HG03439 (cell line): ENCODE measurements around the gene HIVEP3.

Source experiments
- ATAC-seq: cut with Tn5 transposase; IDR thresholded peaks from one replicate; pipeline ENCODE4 v1.9.1; 2021; ENCODE audit warnings: mild to moderate bottlenecking, moderate library complexity; ENCODE audit not compliant: unreplicated experiment

HIVEP3 gene

DNA sequence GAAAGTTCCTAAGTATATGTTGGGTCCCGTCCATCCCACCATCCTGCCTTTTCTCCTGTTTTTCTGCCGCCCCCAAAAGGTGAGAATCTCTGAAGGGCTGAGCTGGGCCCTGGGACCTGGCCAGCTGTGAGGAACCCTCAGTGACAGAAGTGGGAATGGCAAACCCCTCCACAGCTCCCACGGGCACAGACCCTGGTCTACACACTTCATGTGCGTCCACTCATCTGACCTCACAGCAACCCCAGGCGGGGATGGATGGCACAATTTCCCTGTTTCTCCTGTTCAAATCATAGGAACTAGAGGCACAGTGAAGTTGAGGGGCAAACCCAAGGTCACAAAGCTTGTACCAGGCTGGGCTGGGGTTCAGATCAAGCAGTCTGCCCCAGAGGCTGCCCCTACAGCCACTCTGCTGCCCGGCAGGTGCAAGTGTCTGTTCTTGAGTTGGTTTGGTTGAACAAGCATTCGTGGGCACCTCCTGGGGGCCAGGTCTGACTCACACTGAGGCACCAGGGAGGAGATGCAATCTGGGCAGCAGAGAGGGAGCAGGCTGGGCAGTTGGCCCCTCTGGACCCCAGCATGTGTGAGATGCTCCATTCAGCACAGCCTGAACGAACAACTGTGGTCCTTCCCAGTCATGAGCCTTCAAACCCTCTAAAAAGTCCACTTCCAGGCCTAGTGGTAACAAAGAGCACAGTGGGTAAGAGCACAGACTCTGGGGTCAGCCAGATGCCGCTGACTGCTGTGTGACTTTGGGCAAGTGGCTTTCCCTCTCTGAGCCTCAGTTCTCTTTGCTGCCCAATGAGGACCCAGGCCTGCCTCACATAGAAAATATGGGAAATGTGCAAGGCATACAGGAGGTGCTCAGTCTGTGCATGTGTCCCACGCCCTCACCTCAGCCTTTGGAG is 438.3 kb downstream of the HIVEP3 start:
- ATAC-seq = no peak

GRCh38 chr1:41479808-41480160 is 438.9 kb downstream of the HIVEP3 start:
- ATAC-seq = no peak

DNA sequence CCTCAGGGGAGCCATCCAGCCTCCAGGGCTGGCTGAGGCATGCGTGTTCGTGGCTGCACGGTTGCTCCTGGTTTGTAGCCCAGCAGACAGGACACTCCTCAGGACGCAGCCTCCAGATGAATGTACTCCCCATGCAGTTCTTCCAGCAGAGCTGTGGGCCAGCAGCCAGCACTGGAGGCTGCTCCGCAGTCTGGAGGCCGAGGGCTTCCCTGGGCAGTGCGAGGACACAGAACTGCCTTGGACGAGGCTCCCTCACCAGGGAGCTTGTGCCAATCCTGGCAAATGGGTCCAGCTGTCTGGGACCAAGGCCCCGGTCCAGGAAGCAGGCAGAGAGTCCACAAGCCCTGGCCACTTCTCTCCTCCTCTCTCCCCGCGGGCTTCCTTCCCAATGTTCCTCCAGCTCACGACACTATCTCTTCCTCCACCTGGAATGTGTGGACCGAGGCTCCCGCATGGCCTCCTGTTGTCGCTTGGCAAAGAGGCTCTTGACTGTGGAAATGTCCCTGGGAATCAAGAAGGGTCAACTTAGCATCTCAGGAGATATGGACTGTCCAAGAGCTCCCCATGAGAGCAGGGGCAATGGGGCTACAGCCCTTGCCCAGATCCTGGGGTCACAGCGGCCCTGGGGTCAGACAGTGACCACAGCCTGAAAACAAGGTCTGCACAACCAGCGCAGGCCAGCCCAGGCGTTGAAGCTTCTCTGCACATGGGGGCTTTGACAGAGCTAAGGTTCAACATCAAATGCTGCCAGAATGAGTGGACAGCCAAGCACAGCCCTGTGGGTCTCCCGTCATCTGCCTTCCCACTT is 439.5 kb downstream of the HIVEP3 start:
- no peak for ATAC-seq

DNA sequence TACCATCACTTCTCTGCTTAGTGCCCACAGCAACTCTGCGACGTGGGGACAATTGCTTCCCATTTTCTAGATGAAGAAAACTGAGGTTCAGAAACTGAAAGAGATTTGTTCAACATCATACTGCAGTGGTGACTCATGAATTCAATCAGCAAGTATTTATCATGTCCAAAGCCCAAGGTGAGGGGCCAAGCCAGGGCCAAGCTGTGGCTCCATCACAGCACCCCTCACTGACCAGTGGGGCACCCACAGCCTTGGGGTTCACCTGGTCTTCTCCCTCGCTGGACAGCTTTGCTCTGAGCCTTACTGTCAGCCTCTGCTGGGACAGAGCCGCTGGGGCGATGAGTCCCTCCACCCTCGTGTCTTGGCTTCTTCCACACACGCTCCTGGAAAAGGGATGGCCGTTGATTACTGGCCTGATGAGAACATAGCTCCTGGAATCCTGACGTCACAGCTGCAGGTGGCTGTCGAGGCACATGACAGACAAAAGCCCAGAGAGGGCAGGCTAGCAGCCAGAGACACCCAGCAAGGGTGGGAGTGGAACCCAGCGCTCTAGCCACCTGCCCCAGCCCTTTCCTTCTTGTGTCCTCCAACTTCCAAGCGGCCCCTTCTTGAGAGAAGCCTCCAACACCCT is 440.5 kb downstream of the HIVEP3 start:
- ATAC-seq = no peak

- no peak for ATAC-seq
Observed at GRCh38 chr1:41476807-41477361, 441.8 kb downstream of the HIVEP3 start.

GRCh38 chr1:41475859-41476567 is 442.7 kb downstream of the HIVEP3 start:
- ATAC-seq = no peak

GRCh38 chr1:41475346-41475745 is 443.4 kb downstream of the HIVEP3 start:
- no peak for ATAC-seq

GRCh38 chr1:41474490-41475271 is 444.0 kb downstream of the HIVEP3 start:
- no peak for ATAC-seq

DNA sequence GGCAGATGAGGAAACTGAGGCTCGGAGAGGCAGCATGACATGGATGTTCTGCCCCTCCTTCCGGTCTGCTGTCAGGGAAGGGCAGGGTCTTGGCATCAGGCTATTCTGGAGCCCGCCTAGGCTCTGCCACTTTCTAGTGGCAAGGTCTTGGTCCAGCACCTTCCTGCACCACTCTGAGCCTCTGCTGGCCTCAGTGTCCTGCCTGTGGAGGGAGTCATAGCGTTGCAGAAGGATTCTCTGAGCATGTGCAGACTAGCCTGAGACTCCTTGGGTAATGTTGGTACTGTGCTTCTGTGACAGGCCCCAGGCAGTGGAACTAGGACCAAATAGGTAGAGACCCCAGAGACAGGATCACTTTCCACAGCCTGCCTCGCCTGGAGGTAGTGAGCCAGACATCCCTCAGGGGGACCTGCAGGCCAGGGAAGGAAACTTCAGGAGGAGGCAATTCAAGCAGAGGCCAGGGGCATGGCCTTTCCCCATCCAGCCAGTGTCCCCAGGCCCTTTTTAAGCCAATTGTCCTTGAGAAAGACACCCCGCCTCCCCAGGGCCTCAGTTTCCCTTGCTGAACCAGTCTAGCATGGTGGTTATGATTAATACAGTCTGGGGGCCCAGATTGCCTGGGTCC is 444.9 kb downstream of the HIVEP3 start:
- ATAC-seq = no peak

GRCh38 chr1:41471658-41472057 is 447.1 kb downstream of the HIVEP3 start:
- no peak for ATAC-seq

GRCh38 chr1:41469706-41470105 is 449.0 kb downstream of the HIVEP3 start:
- no peak for ATAC-seq

DNA sequence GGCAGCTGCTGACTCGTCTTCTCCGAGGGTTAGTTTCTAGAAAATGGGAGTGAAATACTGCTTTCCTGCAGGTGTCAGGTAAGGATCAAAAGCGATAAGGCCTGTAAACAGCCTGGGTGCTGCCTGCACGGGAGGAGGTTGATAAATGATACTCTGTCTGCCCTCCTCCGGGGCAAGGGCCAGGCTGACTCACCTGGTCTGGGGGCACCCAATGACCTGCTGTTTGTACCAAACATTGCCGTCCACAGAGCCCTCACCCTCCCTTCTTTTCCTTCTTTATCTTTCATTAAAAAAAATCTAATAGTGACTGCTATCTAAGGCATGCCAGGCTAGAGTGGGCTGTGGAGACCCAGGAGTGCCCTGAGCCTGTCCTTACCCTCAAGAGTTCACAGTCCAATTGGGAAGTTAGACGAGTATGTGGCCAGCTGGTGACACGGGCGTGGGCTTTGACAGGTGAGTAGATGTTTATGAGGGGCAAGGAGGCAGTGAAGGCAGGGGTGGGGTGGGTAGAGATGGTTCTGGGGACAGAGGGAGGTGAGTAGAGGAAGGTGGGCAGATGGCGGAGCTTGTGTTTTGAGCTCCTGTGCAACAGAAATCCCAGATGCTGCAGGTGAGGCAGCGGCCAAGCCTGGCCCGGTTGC is 450.5 kb downstream of the HIVEP3 start:
- ATAC-seq = no peak

DNA sequence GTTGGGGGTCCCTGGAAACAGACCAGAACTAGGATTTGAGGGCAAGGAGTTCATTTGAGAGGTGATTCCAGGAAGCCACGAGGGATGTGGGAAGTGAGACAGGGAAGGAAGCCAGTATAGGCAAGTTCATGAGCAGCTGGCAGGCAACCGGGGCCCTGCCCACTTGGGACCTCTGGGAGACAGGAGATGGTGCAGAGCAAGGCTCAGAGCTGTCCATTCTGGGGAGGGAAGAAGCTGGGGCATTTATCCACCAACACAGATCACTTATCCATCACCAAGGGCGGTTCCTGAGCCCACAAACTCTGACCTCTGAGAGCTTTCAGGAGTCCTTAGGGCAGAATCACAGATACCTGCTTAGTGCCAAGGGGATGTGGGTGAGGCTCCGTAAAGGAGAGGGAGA is 451.0 kb downstream of the HIVEP3 start:
- ATAC-seq = no peak

DNA sequence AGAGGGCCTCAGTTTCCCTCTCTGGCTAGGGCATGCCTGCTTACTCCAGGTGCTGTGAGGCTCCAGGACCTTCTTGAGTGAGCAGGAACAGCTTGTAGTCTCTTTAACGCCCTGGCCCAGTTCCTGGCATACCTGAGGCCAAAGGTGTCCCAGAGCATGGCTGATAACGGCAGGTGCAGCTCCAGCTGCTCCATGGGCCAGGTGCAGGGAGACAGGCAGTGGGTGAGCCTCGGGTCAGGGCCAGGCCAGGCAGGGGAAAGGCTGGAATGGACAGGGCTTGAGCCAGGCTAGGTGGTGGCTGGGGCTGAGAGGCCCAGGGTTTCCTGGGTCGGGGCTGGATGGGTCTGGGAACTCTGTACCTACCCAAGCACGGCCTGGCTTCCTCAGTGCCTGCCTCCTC is 452.6 kb downstream of the HIVEP3 start:
- no peak for ATAC-seq

DNA sequence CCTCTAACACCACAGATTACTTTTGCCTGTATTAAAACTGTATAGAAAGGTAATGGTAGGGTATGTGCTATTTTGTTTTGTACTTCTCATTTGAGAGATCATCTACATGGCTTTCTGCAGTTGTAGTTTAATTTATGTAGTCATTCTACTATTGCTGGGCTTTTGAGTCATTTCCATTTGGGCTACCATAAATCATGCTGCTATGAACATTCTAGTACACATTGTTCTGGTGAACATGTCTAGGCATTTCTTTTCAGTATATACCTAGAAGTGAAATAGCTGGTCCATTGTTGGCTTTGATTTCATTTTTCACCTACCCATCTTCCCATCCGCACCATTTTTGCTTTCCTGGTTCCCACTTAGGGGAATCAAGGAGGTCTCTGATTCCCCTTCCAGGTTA is 453.0 kb downstream of the HIVEP3 start:
- ATAC-seq = no peak

- no peak for ATAC-seq
Observed at GRCh38 chr1:41464885-41465284, 453.8 kb downstream of the HIVEP3 start.

GRCh38 chr1:41463516-41463915 is 455.2 kb downstream of the HIVEP3 start:
- ATAC-seq = no peak

DNA sequence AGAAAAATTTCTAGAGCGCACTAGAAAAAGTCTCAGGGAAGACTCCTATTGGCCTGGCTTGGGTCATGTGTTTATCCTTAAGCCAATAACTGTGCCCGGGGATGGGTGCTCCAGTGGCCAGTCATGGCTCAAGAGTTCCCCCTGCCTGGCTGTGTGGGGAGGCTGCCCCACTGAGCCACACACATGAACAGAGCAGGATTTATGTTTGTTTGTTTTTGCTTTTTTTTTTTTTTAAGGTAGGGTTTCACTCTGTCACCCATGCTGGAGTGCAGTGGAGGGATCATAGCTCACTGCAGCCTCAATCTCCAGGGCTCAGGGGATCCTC is 456.1 kb downstream of the HIVEP3 start:
- no peak for ATAC-seq
